ENCODE measurements around the gene NPAS3.

The NPAS3 gene

DNA sequence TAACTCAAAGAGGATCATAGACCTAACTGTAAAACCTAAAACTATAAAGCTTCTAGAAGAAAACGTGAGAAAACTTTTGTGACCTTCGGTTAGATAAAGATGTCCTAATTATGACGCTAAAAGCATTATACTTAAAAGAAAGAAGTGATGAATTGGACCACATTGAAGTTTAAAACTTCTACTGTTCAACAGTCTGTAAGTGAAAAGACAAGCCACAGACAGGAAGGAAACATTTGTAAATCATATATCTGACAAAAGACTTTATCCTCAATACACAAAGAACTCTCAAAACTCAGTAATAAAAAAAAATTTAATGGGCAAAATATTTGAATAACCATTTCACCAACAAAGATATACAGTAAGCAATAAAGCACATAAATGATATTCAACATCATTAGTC is 667.9 kb downstream of the NPAS3 start:
- no peak overlapping the region for H3K4me3 ChIP-seq
- no peaks in the 10 kb centered on the region for H4K20me1 ChIP-seq
- no peak overlapping the region for H3K4me2 ChIP-seq
- H3K9me3 ChIP-seq (replicated peaks in 1 of 11): no peaks in the 10 kb centered on the region
- H3K27ac ChIP-seq: no peak overlapping the region
- TF ChIP-seq Cebpa-rat (IDR thresholded peaks at IDR 0.05): no peak
- no peaks in the 10 kb centered on the region for H3K27me3 ChIP-seq
- H3K36me3 ChIP-seq: no peaks in the 10 kb centered on the region
- H3K4me1 ChIP-seq: no peaks in the 10 kb centered on the region
- H3K9ac ChIP-seq: no peak overlapping the region

DNA sequence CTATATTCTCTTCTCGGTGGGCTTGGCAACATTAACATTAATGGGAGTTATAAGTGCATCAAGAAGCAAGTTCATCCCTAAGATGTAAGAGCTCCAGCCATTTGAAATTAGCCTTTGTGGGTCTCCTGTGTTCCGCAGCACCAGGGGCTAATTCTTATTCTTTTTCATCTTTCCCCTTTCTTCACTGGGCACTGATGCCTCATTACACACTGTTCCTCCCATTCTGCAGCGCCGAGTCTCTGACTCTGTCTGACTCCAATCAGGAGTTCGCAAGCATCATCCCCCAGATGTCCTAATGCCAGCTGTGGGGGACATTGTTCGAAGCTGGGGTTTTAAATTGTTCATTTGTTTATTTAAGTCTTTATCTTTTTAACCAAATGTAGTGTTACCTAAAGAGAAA is 670.9 kb downstream of the NPAS3 start:
- H3K36me3 ChIP-seq: no peaks in the 10 kb centered on the region
- no peak overlapping the region for H3K4me2 ChIP-seq
- no peaks in the 10 kb centered on the region for H3K9me3 ChIP-seq (replicated peaks in 1 of 11)
- no peak overlapping the region for H3K9ac ChIP-seq
- no peak overlapping the region for H3K27ac ChIP-seq
- no peak overlapping the region for H3K4me3 ChIP-seq
- no peaks in the 10 kb centered on the region for H3K27me3 ChIP-seq
- no peaks in the 10 kb centered on the region for H3K4me1 ChIP-seq
- no peaks in the 10 kb centered on the region for H4K20me1 ChIP-seq
- no peak for TF ChIP-seq Cebpa-rat (IDR thresholded peaks at IDR 0.05)

DNA sequence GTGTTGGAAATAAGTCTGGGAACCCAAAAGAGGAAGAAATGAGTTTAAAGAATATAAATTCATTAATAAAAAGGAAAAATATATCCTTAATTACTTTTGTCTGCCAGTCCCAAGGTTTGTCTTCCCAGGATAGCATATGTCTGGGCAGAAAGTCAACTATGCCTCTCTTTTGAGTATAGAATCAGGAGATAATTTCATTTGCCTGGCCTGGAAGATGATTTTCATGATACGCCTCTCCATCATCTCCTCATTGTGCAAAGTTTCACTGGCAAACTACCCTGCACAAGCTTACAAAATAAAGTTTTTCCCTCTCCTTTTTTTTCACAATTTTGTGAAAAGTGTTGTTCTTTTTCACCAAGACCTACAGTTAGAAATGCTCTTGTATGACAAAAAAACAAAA is 671.4 kb downstream of the NPAS3 start:
- no peaks in the 10 kb centered on the region for H4K20me1 ChIP-seq
- H3K36me3 ChIP-seq: no peaks in the 10 kb centered on the region
- H3K9ac ChIP-seq: no peak overlapping the region
- H3K4me3 ChIP-seq: no peak overlapping the region
- H3K4me2 ChIP-seq: no peak overlapping the region
- H3K27ac ChIP-seq: no peak overlapping the region
- H3K4me1 ChIP-seq: no peaks in the 10 kb centered on the region
- H3K27me3 ChIP-seq: no peaks in the 10 kb centered on the region
- TF ChIP-seq Cebpa-rat (IDR thresholded peaks at IDR 0.05): no peak
- H3K9me3 ChIP-seq (replicated peaks in 1 of 11): no peaks in the 10 kb centered on the region

DNA sequence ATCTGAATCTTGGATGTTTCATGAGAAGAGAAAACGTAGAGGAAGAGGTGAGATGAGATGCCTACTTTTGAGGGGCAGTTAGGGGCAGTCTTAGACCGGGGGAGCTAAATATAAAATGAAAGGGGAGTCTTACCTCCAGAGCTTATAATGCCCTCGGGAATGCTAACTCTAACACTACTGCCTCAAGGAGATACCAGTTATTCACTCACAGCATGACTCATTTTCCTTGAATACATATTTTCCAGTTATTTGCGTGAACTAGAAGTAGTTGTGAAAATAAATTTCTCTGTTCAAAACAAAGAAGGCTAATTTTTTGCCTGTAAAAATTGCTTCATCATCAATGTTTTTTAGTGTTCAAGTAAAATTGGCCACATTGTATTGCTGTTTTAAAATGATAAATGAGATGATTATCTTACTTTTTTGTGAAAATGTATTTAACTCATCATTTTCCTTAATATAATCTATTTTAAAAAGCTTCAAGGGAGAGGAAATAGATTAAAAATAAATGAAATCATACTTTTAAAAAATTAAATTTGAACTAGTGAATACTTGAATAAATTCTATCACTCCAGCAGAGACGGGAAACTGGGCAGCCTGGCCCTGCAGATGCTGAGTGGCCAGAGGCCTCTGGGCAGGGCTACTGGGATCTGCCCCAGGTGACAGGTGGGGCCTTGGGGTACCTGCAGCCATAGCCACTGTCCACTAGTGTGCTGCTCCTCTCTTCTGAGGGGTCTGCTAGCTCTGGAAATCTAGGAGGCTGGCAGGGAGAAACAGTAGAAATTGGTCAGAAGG is 672.9 kb downstream of the NPAS3 start:
- Histone ChIP-seq H4K20me1 (no peaks in the 10 kb centered on the region), H3K9ac (no peak overlapping the region), H3K27ac (no peak overlapping the region), H3K9me3 (replicated peaks in 1 of 11) (no peaks in the 10 kb centered on the region), H3K4me2 (no peak overlapping the region), H3K4me3 (no peak overlapping the region), H3K4me1 (no peaks in the 10 kb centered on the region), H3K27me3 (no peaks in the 10 kb centered on the region), H3K36me3 (no peaks in the 10 kb centered on the region)
- no peak for TF ChIP-seq Cebpa-rat (IDR thresholded peaks at IDR 0.05)

DNA sequence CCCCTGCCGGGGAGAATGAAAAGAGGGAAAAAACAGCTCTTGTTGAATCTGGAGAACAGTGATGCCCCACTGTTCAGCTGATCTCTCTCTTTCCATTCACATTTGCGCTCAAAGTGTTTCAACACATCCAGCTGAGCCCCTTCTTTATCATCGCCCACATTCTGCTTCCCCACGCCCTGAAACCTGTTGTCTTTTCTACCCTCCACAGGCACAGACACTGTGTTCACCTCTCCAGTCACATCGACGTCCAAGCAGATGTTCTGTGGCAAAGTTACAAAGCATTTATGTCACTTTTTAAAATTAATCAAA is 673.5 kb downstream of the NPAS3 start:
- Histone ChIP-seq H3K9me3 (replicated peaks in 1 of 11) (no peaks in the 10 kb centered on the region), H4K20me1 (no peaks in the 10 kb centered on the region), H3K27ac (no peak overlapping the region), H3K4me2 (no peak overlapping the region), H3K36me3 (no peaks in the 10 kb centered on the region), H3K4me3 (no peak overlapping the region), H3K27me3 (no peaks in the 10 kb centered on the region), H3K4me1 (no peaks in the 10 kb centered on the region), H3K9ac (no peak overlapping the region)
- no peak for TF ChIP-seq Cebpa-rat (IDR thresholded peaks at IDR 0.05)

DNA sequence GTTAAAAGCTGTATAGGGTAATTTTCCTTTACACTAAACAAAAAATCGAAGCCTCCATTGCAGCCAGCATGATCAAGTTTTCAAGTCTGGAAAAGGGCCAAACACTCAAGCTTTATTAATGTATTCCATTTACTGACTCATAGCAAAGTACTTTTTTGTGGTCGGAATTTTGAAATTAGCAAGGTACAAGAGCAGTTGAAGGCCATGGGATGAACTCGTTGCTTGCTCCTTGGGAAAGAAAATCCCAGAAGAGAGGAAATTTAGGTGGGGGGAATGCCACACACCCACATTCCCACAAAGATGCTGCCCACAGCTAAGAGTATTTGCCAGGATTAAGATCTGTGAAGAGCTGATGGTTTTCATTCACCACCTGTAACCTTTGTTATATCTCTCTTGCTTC is 678.5 kb downstream of the NPAS3 start:
- Histone ChIP-seq H4K20me1 (no peaks in the 10 kb centered on the region), H3K4me1 (no peaks in the 10 kb centered on the region), H3K36me3 (no peaks in the 10 kb centered on the region), H3K4me2 (no peak overlapping the region), H3K9me3 (replicated peaks in 1 of 11) (no peaks in the 10 kb centered on the region), H3K9ac (no peak overlapping the region), H3K4me3 (no peak overlapping the region), H3K27ac (no peak overlapping the region), H3K27me3 (no peaks in the 10 kb centered on the region)
- no peak for TF ChIP-seq Cebpa-rat (IDR thresholded peaks at IDR 0.05)

DNA sequence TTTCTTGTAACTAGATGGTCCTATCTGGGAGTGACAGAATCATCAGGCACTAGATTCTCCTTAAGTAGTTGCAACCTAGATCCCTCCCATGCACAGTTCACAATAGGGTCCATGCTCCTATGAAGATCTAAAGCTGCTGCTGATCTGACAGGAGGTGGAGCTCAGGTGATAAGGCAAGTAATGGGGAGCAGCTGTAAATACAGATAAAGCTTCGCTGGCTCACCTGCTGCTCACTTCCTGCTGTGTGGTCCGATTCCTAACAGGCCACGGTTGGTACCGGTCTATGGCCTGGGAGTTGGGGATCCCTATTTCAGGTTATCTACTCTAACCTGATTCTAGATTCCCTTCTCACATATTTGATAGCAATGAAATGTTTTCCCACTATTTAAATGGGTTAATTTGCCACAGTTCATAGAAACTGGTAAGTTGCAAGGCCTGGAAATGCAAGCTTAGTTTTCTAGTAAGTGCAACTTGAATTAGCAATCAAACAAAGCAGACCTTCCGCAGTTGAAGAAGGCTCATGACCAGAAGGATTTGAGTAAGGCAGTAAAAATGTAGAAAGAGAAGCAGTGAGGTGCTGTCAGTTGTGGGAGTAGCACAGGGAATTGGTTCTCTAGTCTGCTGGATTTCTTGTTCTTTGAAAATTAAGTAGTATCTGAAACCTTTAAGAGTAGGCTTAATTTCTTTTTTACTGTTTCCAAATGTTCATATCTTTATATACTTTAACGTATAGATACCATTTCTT is 679.9 kb downstream of the NPAS3 start:
- H3K4me3 ChIP-seq: no peak overlapping the region

DNA sequence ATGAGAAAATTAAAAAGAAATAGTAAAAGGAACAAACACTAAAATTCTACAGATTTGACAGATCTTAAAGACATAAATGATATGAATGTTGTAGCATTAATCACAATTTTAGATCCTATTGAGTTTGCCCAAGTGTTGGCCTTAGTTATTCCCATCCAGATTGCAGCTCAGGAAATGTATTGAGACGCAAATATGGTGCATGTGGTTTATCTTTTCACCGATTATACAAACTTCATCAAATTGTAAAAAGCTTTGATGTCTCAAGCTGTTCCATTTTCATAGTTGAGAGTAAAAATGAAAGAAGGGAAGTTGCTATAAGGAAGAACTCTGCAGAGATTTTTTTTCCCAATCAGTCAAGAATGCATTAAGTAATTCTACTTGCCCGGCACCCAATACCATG is 683.8 kb downstream of the NPAS3 start:
- H3K9me3 ChIP-seq (replicated peaks in 1 of 11): no peaks in the 10 kb centered on the region
- no peak overlapping the region for H3K4me2 ChIP-seq
- H3K36me3 ChIP-seq: no peaks in the 10 kb centered on the region
- H4K20me1 ChIP-seq: no peaks in the 10 kb centered on the region
- H3K4me1 ChIP-seq: no peaks in the 10 kb centered on the region
- TF ChIP-seq Cebpa-rat (IDR thresholded peaks at IDR 0.05): no peak
- no peaks in the 10 kb centered on the region for H3K27me3 ChIP-seq
- no peak overlapping the region for H3K27ac ChIP-seq
- no peak overlapping the region for H3K4me3 ChIP-seq
- H3K9ac ChIP-seq: no peak overlapping the region

More for the DNA sequence above, 679.9 kb downstream of the NPAS3 start:
- no peaks in the 10 kb centered on the region for H3K36me3 ChIP-seq
- no peak overlapping the region for H3K27ac ChIP-seq
- no peak overlapping the region for H3K9ac ChIP-seq
- no peaks in the 10 kb centered on the region for H4K20me1 ChIP-seq
- TF ChIP-seq Cebpa-rat (IDR thresholded peaks at IDR 0.05): no peak
- H3K4me1 ChIP-seq: no peaks in the 10 kb centered on the region
- H3K9me3 ChIP-seq (replicated peaks in 1 of 11): no peaks in the 10 kb centered on the region
- H3K27me3 ChIP-seq: no peaks in the 10 kb centered on the region
- no peak overlapping the region for H3K4me2 ChIP-seq

DNA sequence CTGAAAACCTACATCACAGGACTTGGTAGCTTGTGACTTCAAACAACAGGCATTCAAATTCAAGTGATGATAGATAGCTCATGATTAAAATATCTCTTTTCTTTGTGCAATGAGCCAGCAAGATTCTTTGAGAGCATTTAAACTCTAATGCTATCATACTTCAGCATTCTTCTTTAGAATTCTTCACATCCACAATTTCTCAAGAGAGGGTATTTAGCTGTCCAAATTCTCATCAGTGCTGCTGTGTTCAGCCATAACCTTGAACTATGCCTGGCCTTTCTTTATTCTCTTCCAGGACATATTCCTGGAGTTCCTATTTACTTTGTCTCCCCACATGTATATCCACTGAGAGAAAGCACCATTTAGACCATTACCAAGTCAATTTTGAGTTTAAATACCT is 691.1 kb downstream of the NPAS3 start:
- no peaks in the 10 kb centered on the region for H3K4me1 ChIP-seq
- no peak overlapping the region for H3K4me3 ChIP-seq
- TF ChIP-seq Cebpa-rat (IDR thresholded peaks at IDR 0.05): no peak
- no peak overlapping the region for H3K4me2 ChIP-seq
- H4K20me1 ChIP-seq: no peaks in the 10 kb centered on the region
- H3K9ac ChIP-seq: no peak overlapping the region
- H3K36me3 ChIP-seq: no peaks in the 10 kb centered on the region
- no peaks in the 10 kb centered on the region for H3K9me3 ChIP-seq (replicated peaks in 1 of 11)
- no peak overlapping the region for H3K27ac ChIP-seq
- H3K27me3 ChIP-seq: no peaks in the 10 kb centered on the region

DNA sequence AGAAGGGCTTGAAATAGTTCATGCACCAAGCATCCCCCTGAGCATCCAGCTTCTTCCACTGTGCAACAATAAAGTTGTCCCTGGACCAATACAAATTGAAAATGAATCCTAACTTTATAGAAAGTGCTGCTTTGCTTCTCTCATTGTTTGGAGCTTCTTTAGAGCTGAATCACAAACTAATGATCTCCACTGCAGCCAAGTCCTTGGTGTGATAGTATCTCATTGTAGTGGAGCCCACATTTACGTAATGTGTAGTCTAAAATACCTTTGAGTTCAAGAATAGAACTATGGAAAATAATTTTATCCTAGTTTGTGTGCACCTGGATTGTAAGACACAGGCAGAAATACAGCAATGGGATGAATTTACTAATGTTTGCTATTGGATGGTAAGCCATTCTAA is 692.3 kb downstream of the NPAS3 start:
- no peak overlapping the region for H3K9ac ChIP-seq
- no peaks in the 10 kb centered on the region for H4K20me1 ChIP-seq
- no peak overlapping the region for H3K27ac ChIP-seq
- no peaks in the 10 kb centered on the region for H3K27me3 ChIP-seq
- TF ChIP-seq Cebpa-rat (IDR thresholded peaks at IDR 0.05): no peak
- no peaks in the 10 kb centered on the region for H3K9me3 ChIP-seq (replicated peaks in 1 of 11)
- H3K4me3 ChIP-seq: no peak overlapping the region
- H3K36me3 ChIP-seq: no peaks in the 10 kb centered on the region
- no peaks in the 10 kb centered on the region for H3K4me1 ChIP-seq
- H3K4me2 ChIP-seq: no peak overlapping the region

Measured in BLaER1 treated with 17β-estradiol and CSF1 and Interleukin-3, amounts not matched to agents 10 nM and 100 nM (cell line).